Measurements from ENCODE around the gene NRDC.
"Not testable (repeated sequence)": the region's sequence is repeated elsewhere in the genome, so short reads cannot be mapped to it uniquely, and the experiment has no call there.

The NRDC gene

DNA sequence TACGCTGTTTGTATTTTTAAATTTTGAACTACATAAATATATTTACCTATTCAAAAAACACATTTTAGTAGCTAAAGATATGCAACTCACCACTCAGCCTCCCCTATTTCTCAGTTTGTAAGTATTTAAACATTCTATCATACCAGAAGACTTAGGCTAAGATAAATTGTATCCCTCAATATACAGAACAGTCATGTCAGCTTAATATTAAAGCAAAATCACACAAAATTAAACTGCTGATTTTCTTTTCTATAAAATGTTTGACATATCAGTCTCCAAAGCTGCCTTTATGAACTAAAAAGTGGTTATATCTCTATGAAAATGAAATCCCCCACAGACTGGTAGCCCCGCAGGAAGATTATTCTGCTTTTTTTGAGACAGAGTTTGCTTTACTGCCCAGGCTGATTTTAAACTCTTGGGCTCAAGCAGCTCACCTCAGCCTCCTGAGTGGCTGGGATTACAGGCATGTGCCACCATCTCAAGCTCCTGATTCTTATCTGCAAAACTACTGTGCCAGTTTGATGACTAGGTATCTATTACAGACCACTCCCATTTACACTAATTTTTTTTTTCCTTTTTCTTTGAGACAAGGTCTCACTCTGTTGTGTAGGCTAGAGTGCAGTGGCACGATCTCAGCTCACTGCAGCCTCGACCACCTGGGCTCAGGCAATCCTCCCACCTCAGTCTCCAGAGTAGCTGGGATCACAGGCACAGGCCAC is 37.6 kb downstream of the NRDC start:
- no peak for FAIRE-seq

DNA sequence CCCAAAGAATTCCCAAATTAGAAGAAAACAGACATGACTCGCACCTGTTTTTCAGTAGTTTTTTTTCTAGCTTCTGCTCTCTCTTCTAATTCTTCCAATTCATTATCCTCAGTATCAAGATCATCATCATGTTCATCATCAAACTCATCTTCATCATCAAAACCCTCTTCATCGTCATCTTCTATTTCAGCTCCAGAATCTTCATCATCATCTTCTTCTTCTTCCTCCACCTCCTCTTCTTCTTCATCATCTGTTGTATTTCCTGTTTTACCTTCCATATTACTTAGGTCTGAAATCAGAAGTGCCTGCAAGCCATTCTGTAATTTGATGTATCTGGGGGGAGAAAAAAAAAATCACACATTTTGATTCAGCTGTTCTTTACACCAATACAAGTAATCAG is 38.3 kb downstream of the NRDC start:
- no peak for FAIRE-seq

DNA sequence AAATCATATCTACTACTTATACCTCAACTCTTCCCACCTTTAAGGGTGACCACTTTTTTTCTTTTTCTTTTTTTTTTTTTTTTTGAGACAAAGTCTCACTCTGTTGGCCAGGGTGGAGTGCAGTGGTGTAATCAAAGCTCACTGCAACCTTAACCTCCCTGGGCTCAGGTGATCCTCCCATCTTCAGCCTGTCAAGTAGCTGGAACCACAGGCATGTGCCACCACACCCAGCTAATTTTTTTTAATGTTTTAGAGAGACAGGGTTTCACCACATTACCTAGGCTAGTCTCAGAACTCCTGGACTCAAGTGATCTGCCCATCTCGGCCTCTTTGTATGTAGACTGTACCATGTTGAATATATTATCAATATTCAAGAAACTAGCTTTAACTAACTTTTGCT is 39.4 kb downstream of the NRDC start:
- FAIRE-seq: no peak

DNA sequence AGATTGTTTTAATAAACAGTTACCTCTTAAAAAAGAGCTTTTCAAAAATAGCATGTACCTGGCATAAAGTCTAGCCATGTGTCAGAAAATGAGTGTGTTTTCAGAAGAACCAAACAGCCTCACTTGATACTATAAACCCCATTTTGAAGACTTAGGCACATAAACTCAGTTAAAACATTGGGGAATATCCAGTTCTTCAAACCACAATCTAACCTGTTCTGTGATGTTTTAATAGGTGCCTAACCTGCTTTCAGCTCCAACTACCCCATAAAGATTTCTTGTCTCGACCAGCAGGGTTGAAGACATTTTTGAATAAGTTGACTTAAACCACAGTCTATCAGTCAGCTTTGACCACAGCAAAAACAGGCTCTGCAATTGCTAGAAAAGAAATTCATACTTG is 41.3 kb downstream of the NRDC start:
- FAIRE-seq: no peak

DNA sequence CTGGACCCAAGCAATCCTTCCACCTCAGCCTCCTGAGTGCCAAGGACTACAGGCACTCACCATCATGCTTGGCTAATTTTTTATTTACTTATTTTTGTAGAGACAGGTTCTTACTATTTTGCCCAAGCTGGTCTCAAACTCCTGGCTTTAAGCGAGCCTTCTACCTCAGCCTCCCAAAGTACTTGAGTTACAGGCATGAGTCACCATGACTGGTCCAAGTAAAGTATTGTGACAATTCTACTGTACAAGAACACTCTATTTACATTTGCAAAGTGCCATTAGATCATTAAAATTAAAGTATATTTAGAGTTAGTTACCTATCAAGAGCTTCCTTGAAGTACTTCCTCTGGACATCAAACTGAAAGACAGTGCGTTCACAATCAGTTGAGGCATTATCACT is 44.8 kb downstream of the NRDC start:
- no peak for FAIRE-seq

DNA sequence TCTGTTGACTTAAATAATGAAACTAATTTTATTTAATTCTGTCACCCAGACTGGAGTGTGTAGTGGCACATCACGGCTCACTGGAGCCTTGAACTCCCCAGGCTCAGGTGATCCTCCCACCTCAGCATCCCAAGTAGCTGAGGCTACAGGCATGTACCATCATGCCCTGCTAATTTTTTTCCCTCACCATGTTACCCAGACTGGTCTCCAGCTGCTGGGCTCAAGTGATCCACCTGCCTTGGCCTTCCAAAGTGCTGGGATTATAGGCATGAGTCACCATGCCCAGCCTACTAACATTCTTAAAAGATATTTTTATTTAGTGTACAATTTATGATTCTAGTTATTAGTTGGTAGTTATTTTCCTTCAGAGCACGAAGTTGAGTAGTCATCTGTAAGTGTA is 49.5 kb downstream of the NRDC start:
- FAIRE-seq: no peak

DNA sequence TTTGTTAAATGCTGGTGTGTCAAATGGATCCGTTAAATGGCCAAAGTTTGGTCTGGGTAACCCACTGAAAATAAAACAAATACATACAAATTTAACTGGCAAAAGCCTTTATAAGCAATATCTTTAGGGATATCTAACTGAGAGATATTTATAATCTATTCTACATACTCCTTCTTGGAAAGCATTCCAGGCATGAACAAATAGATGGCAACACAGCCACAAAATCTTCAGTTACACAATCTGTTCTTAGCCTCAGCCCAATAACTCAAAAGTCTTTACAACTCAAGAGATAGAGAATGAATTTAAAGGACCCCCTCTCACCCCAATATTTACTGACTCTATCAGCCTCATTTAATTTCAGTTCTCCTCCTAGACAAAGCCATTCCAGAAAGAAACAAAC is 58.7 kb downstream of the NRDC start:
- no peak for FAIRE-seq

DNA sequence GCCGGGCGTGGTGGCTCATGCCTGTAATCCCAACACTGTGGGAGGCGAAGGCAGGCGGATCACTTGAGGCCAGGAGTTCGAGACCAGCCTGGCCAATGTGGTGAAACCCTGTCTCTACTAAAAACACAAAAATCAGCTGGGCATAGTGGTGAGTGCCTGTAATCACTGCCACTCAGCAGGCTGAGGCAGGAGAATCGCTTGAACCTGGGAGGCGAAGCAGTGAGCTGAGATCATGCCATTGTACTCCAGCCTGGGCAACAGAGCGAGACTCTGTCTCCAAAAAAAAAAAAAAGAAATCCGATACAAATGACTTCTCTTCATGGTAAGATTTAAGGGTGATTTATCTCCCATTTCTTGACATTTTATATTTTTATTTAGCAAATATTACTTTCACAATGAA is 59.5 kb downstream of the NRDC start:
- not testable (repeated sequence) for FAIRE-seq

DNA sequence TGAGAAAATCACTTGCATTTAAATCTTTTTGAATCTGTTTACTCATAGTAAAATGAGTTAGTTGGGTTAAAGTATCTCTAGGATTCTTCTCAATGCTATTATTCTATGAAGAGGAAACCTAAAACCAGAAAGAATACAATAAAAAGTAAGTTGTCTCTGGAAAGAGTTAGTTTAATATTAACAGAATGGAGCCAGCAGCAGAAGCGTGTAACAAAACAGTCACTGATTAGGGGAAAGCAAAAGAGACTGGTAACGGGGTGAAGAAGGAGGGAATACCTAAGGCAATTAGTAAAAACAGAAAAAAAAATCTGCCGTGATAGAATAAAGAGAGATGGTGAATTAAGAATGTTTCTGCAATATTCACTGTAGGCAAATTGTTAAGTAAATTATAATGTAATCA is 60.0 kb downstream of the NRDC start:
- FAIRE-seq: no peak

DNA sequence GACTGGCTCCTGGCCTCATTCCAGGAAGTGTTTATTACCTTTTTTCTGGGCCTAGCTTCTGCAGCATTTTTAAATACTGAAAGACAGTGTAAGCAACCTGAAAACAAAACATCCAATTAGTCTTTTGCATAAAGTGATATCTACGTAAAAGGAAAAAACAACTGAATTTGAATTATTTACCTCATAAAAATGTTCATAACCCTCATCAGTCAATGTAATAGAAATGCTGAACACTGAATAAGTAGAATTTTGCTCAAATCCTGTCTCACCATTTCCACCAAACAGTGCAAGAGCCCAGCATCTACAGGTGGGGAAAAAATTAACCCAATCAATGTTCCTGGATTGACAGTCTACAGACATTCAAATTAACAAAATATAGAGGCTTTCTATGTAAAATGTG is 64.0 kb downstream of the NRDC start:
- no peak for FAIRE-seq

DNA sequence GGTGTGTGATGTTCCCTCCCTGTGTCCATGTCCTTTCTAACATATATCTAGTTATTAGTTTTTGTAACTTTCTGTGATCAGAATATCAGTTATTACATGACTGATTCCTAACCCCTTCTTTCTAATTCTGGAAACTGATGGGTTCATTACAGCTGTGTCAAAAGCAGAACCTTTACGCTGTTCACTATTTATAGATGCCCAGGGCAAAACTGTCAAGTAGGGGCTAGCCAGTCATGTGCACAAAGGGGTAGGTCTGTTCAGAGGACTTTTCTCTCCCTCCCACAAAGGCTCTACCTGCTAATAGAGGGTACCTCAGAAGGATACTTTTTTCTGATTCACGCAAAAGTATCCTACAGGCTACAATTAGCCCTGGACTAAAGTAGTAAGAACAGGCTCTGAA is 79.2 kb downstream of the NRDC start:
- FAIRE-seq: no peak

DNA sequence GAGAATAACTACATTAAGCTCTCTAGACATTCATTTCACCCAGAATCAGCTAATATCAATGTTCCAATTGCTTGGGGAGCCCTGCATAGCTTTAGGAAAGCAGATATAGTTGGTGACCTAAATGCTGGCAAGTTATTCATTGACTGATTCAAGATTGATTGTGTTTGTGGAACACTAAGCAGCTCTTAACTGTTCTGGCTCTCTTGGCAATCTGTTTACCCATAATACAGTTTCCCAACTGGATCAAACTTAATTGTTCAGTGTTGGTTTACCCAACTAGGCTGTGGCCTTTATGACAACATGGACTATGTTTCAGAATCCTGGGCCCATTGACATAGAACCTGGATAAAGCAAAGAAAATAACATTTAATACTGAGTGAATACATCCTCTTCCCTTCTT is 83.7 kb downstream of the NRDC start:
- no peak for FAIRE-seq

DNA sequence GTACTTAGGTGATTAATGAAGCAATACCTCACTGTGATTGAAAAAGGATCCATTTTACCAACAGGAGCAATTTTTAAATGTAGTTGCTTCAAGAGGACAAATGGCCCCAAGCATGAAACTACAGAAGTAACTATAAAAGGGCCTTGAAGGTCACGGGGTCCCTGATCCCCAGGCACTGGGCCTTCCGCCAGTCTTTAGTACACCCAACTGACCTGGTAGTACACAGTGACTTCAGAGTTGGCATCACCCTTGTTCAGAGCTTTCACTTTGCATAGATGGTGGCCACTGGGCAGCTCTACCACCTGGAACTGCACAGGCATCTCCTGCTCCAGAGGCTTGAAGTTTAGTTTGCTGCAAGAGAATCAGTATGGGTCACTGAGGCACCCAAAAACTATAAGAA is 84.3 kb downstream of the NRDC start:
- no peak for FAIRE-seq

DNA sequence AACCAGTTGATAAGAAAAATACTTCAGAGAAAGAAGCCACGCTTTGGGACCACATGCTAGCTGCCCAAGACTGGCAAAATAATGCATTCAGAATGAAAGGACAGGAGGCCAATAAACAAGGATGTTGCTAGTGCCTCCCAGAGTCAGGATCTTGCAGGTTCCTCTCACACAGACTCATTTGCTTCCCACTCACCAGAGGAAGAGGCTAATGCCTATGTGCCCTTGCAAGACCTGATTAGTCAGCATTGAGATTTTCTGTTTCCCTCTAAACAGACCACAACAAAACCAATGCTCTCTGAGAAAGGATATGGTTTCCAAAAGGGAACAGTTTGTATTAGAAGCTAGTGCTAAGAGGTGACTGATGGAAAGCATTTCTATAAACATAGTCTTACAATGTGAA is 85.7 kb downstream of the NRDC start:
- no peak for FAIRE-seq

DNA sequence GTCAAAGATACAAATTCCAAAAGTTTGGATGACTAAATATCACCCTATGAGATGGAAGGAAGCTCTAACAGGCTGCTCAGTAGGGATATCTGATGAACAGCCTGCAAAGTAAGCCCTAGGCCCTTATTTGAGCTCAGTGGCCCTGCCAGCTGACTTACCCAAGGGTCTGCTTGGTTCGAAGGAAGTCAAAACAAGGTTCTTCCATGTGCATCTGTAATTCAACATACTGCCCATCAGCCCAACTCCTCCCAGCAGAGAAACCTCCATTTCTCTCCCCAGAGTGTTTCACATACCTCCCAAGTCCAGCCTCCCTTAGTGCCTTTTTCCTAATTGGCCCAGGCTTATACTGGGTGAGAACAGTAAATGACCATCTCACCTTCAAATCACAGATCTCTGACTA is 86.6 kb downstream of the NRDC start:
- FAIRE-seq: no peak

DNA sequence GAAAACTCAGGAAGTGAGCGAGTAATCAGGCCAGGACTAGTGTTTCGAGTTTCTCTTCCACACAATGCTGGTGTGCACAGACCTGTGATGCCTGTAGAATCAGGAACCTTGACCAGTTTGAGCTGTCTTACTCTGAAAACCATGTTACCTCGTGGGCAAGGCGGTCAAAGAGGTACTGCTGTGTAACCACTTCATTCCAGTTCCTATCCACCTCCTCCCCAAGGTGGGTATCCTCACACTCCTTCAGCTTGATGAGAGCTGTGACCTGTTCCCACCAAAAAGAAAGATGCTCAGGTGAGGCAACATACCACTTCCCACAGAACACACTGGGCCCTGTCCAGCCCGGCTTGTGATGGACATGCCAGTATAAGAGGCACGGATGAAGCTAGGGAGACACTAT is 88.1 kb downstream of the NRDC start:
- no peak for FAIRE-seq

DNA sequence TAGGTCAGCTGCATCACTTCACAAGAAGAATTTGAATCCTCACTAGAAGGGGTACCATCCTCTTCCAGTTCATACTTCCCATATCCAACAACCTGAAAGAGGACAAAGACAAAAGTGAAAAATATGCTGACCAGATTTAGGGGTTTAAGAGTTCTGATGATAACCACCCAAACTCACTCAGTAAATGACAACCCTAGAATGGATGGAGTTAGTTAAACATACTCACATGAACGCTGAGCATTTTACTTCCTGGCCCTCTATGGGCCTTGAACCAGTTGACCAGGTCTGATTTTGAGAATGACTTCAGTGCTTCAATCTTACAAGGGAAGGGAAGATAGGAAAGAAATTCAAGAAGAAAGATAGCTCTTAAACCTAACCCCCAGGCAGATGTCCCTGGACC is 89.2 kb downstream of the NRDC start:
- no peak for FAIRE-seq

DNA sequence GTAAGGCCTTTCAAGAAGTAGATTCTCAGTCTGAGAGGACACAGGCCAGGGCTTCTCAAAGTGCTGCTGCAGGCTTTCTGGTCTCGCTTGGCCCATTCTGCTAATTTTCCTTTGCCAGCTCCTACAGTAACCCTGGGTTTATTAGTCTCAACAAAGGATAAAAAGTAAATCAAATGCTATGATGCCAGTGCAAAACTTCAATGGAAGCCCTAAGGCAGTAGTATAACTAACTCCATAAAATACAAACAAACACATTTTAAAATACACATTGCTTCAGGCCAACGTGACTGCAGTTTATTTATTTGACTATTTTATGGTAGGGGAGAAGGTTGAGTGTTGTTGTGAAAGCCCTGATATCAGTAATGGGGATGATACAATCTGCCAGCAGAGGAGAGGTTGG is 89.6 kb downstream of the NRDC start:
- FAIRE-seq: no peak

DNA sequence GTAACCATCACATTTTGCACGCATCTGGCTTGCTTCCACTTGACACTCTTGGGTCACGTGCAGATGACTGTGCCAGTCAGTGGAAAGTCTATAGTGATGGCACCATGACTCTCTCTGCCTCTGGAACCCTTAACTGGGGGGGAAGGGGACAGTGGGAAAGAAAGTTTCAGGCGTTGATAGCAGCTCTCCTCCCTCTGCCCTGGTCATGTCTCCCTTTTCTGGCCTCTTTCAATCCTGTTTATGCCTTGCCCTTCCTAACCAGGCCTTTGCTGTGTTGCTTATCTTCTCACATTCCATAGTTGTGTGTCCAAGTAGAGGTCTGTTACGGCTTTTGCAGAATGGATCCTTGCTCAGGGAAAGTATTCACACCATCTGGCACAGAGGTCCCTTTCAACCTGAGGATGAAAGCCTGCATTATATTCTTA is 93.5 kb downstream of the NRDC start:
- no peak for FAIRE-seq

DNA sequence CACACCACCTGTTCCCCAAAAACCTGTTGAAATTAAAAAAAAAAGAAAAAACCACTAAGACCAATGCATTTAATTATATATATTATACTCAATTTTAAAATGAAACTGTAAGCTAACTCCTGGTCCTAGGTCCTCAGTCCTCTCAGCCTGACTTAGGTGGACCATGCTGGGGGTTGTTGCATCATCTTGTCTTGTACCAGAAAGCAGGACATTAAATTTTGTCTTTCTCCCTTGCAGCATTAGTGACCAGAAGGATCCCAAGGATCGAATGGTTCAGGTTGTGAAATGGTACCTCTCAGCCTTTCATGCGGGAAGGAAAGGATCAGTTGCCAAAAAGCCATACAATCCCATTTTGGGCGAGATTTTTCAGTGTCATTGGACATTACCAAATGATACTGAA is 97.6 kb downstream of the NRDC start:
- FAIRE-seq: no peak

DNA sequence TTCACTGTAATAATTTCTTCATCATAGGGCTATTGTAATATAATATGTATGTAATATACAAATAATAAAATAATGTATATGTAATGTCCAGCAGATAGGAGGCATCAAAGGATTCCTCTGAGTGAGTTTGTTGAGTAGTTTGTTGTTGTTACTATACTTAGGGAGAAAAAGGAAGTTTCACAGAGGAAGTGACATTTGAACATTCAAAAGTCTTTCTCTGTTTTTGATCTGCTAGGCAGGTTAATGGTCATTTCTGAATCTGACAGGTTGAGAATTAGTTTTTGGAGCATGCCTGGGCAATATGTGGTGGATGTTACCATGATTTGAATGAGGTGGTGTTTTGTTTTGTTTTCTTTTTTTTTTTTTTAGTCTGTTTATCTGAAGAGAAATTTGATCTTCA is 102.1 kb downstream of the NRDC start:
- FAIRE-seq: no peak

DNA sequence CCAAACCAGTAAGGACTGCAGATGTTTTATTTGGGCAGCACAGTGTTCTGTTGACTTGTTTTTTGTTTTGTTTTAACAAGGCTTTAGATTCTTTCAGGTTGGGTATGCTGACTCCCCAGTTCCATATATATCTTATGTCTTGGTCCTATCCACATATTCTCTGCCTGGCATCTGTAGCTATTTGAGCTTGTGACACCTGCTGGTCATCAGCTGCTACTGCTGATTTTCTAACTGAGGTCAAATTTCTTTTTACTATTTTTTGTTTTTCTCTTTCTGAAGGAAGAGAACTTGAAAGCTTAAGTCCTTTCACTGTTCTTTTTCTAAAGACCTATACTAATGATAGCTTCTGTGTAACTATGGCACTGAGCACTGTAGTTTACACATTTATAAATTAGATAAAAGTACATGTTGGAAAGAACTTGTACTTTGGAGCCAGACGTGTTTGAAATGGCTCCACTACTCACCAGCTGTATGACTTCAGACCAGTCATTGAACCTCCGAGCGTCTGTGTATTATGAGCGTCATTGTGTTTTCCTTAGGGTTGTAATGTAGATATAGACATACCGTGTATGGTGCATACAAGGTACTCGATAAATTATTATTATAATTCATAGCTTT is 109.4 kb downstream of the NRDC start:
- FAIRE-seq: peak; percentile 100

DNA sequence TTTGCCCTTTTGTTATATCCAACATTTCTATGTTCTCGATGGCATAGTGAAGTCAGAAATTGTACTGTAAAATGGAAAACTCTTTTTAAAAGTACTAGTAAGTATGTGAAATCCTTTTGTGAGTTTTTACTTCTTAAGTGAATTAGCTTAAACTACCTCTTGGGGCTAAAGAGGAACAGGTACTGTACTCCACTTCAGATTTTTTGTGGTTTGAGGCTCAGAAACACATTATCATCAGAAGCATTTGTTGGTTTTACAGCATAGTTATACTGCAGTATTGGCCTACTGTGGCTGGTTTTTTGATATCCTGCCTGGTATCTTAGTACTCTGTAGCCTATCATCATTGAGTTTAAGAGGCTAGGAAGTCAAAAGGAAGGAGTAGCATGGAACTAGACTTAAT is 117.2 kb downstream of the NRDC start:
- FAIRE-seq: no peak

DNA sequence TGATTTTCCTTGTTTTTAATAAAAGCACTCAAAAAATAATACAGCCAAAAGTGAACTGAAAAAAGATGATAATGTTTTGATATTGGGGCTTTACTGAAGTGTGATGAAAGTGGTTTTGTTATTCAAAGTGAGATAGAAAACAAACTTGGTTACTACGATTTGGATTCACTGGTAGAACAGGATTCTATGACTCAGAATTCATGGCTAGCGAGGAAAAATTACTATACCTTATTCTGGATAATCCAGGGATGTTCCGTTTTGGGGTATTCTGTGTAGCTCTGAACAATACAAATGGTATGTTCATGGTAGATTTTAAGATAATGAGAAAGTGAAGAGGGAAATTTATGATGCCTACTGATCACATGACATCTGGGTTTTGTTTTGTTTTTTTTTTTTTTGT is 117.7 kb downstream of the NRDC start:
- FAIRE-seq: no peak

DNA sequence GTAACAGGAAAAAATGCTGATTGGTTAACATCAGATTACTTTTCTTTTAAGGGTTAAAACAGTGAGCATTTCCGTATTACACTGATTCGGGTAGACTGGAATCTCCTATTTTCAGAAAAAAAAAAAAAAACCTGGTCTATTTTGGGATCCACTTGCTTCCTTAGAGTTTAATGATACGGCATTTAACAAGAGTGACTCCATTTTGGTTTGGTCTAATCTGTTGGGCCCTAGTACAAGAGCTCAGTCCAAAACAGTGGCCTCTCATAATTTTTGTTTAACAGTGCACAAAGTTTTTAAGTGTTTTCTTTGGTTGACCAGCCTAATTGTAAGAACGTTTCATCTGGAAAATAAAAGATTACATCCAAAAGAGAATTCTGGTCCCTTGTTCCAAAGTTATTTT is 120.2 kb downstream of the NRDC start:
- FAIRE-seq: no peak

Data from islet of Langerhans (tissue), 1 donor.